Astrocyte of the cerebellum (primary cell): ENCODE results near the gene ACAD10.

Experiments used
- DNase-seq: peaks from one replicate; pipeline ENCODE4 v3.0.0-alpha.2; 2011; ENCODE audit warnings: low read depth
- H3K4me3 ChIP-seq: 2 replicates; pipeline ENCODE4 v1.5.1; 2011; ENCODE audit warnings: mild to moderate bottlenecking, low read depth, low read length, moderate library complexity
- in situ Hi-C: cut with HindIII; loops from 2 replicates; pipeline ENCODE4 v1.10.0; 2017; ENCODE audit warnings: low sequenced_read_pairs
- TF ChIP-seq, protein P1 (sequence below): IDR thresholded peaks from 2 replicates; pipeline ENCODE4 v1.5.1; 2012; ENCODE audit warnings: low read length, low read depth, moderate library complexity, mild to moderate bottlenecking; ENCODE audit errors: missing control alignments

The ACAD10 gene

DNA sequence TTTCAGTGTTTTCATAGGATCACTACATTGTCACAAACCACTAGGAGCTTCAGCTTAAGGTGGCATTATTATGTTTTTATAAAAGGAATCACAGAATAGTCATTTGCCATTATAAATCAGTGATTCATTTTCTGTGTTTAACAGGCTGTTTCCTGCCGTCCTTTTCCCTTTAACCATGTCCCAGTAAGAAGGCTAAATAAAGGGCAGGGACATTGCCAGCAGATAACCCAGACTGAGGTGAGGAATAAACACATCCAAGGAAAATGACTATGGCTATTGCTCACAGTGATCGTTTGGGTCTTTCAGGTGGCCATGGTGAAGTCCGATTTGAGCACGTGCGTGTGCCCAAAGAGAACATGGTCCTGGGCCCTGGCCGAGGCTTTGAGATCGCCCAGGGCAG is 63.0 kb downstream of the ACAD10 start:
- in situ Hi-C loops: no loop called here
- H3K4me3 ChIP-seq: no peak overlapping the region
- TF ChIP-seq, protein P1, sequence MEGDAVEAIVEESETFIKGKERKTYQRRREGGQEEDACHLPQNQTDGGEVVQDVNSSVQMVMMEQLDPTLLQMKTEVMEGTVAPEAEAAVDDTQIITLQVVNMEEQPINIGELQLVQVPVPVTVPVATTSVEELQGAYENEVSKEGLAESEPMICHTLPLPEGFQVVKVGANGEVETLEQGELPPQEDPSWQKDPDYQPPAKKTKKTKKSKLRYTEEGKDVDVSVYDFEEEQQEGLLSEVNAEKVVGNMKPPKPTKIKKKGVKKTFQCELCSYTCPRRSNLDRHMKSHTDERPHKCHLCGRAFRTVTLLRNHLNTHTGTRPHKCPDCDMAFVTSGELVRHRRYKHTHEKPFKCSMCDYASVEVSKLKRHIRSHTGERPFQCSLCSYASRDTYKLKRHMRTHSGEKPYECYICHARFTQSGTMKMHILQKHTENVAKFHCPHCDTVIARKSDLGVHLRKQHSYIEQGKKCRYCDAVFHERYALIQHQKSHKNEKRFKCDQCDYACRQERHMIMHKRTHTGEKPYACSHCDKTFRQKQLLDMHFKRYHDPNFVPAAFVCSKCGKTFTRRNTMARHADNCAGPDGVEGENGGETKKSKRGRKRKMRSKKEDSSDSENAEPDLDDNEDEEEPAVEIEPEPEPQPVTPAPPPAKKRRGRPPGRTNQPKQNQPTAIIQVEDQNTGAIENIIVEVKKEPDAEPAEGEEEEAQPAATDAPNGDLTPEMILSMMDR: no peak
- no peak for DNase-seq

DNA sequence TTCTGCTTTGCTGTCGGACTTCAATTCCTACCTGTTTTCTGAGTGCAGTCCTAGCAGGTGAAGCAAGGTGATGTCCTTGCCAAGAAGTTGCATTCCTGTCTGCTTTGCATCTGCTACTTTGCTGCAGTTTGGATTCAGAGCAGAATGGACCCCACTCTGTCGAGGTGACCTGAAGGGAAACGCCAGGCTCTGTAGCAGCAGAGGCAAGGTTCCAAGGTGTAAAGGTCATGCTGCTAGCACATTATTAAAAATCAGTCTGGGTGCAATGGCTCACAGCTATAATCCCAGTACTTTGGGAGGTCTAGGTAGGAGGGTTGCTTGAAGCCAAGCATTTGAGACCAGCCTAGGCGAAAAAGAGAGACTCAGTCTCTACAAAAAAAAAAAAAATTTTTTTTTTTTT is 63.5 kb downstream of the ACAD10 start:
- no peak overlapping the region for H3K4me3 ChIP-seq
- in situ Hi-C loops: no loop called here
- no peak for DNase-seq
- TF ChIP-seq, protein P1: no peak

DNA sequence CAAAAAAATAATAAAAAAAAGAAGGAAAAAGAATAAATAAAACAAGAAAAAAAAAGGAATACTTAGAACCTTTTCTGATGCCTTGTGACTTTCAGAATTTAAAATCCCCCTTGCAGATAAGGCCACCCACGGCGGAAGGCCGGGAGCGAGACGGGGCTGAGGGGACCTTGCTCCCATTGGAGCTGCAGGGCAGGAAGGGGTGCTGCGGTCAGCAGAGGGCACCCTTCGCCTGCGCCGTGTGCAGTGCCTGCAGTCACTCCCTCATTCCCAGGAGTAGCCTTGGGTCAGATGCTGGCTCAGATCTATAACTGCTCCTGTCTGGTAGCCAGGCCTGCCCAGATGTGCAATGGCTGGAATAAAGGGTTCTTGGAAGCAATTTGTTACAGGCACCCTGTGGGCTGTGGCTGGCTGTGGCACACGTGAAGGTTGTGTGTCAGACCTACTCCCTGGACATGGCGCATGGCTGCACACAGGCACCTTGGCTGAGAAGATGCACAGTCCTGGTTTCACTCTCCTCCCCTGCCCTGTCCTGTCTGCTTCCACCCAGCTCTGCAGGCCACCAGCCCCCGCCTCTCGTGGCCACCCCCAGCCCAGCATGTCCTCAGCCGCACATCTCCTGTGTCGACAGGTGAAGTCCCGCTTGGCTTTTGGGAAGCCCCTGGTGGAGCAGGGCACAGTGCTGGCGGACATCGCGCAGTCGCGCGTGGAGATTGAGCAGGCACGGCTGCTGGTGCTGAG is 67.5 kb downstream of the ACAD10 start:
- TF ChIP-seq, protein P1: peak; percentile 77
- in situ Hi-C loops: no loop called here
- DNase-seq: no peak
- no peak overlapping the region for H3K4me3 ChIP-seq

DNA sequence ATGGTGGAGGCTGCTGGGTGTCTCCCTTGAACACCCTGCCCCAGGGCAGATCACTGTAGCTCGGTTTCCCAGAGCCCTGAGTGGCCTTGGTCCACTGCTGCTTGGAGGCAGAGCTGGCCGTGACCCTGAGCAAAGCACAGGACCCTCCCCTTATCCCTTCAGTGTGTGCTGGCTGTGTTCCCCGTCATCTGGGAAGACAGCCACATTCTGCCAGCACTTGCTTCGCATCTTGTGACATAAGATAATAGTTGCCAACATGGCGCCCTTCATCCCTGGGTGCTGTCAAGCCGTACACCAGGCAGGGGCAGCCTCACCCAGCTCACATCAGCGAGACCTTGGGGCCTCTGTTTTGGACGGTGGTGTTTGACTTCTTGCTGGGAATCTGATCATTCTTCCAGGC is 68.8 kb downstream of the ACAD10 start:
- TF ChIP-seq, protein P1: no peak

DNA sequence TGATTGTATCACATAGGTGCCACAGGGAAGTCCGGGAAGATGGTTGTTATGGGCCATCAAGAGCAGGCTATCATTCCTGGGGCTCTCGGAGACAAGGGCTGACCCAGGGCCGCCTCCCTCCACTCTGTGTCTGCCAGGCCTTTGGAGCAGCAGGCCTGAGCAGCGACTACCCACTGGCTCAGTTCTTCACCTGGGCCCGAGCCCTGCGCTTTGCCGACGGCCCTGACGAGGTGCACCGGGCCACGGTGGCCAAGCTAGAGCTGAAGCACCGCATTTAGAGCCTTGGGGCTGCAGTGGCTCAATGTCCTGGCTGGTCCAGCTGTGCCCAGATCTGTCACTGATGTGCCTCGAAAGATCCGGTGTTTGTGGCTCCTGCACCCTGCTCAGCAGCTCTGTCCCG is 70.3 kb downstream of the ACAD10 start:
- in situ Hi-C loops: no loop called here

More for the DNA sequence above, 68.8 kb downstream of the ACAD10 start:
- in situ Hi-C loops: no loop called here
- no peak overlapping the region for H3K4me3 ChIP-seq
- no peak for DNase-seq

DNA sequence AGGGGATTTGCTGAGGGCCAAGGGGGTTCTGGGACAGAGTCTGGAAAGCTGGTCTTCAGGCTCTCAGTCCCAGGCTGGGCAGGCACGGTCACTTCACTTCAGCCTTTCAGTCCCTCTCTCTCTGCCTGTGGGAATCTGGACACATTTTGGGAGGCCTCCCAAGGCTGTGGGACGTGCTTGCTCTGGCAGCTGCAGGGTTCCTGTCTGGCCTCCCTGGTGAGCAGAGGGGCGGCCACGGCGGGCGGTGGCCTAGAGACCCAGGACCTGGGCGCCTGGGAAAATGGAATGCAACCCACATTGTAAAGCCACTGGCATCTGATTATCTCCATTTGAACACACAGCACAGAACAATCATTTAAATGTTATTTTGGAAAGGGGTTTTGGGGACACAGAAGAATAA is 70.8 kb downstream of the ACAD10 start:
- DNase-seq: no peak
- H3K4me3 ChIP-seq: no peak overlapping the region
- in situ Hi-C loops: no loop called here
- TF ChIP-seq, protein P1: no peak

More for the DNA sequence above, 70.3 kb downstream of the ACAD10 start:
- no peak for DNase-seq
- TF ChIP-seq, protein P1: no peak
- no peak overlapping the region for H3K4me3 ChIP-seq
